Memory B cell (primary cell): ENCODE data around the gene TADA1.
A peak's percentile ranks its signal among the peaks of the same experiment; 100 is the strongest.
"Not testable (repeated sequence)": the region's sequence is repeated elsewhere in the genome, so short reads cannot be mapped to it uniquely, and the experiment has no call there.

ENCODE experiments used
- ATAC-seq: fragments of 150-1000 bp; cut with Tn5 transposase; 2 replicates; pipeline ENCODE4 v1.10.0; 2021; ENCODE audit warnings: low read depth, mild to moderate bottlenecking, moderate library complexity
- DNase-seq, 2 donors: peaks; one replicate each; pipeline ENCODE4 v3.0.0; 2022; ENCODE audit warnings: low spot score in 2 of 2
- H3K27ac Mint-ChIP-seq: one replicate; pipeline ENCODE4 v1.8.0; 2022; ENCODE audit warnings: mild to moderate bottlenecking, moderate library complexity, mixed read lengths
- H3K27me3 Mint-ChIP-seq: one replicate; pipeline ENCODE4 v1.8.0; 2022; ENCODE audit warnings: mixed read lengths
- H3K36me3 Mint-ChIP-seq: one replicate; pipeline ENCODE4 v1.8.0; 2022; ENCODE audit warnings: mild to moderate bottlenecking, mixed read lengths
- H3K4me1 Mint-ChIP-seq: one replicate; pipeline ENCODE4 v1.8.0; 2022; ENCODE audit warnings: mixed read lengths
- H3K4me3 Mint-ChIP-seq: one replicate; pipeline ENCODE4 v1.8.0; 2022; ENCODE audit warnings: mild to moderate bottlenecking, moderate library complexity, mixed read lengths
- H3K9me3 Mint-ChIP-seq: one replicate; pipeline ENCODE4 v1.8.0; 2022; ENCODE audit warnings: mixed read lengths

TADA1 gene

GRCh38 chr1:166848193-166848592 is 27.9 kb downstream of the TADA1 start:
- peaks cover 21% of the 10 kb centered on the region for H3K4me1 Mint-ChIP-seq
- DNase-seq (no peak), ATAC-seq (no peak)

GRCh38 chr1:166844791-166845190 is 31.3 kb downstream of the TADA1 start:
- H3K4me1 Mint-ChIP-seq, result peaks cover 35% of the 10 kb centered on the region
- H3K4me3 Mint-ChIP-seq, result no peak overlapping the region
- H3K27me3 Mint-ChIP-seq, result no peaks in the 10 kb centered on the region
- peaks cover 38% of the 10 kb centered on the region for H3K36me3 Mint-ChIP-seq
- ATAC-seq (no peak), DNase-seq (no peak)
- H3K27ac Mint-ChIP-seq, result peak overlapping the region; percentile 32
- no peaks in the 10 kb centered on the region for H3K9me3 Mint-ChIP-seq

More at GRCh38 chr1:166848193-166848592, 27.9 kb downstream of the TADA1 start:
- no peak overlapping the region for H3K4me3 Mint-ChIP-seq
- H3K27ac Mint-ChIP-seq, result no peak overlapping the region
- H3K27me3 Mint-ChIP-seq, result no peaks in the 10 kb centered on the region
- H3K9me3 Mint-ChIP-seq, result no peaks in the 10 kb centered on the region
- peaks cover 40% of the 10 kb centered on the region for H3K36me3 Mint-ChIP-seq

- H3K36me3 Mint-ChIP-seq, result peaks cover 34% of the 10 kb centered on the region
- no peaks in the 10 kb centered on the region for H3K9me3 Mint-ChIP-seq
- no peak overlapping the region for H3K4me3 Mint-ChIP-seq
- peaks cover 35% of the 10 kb centered on the region for H3K4me1 Mint-ChIP-seq
- H3K27ac Mint-ChIP-seq, result peak overlapping the region; percentile 29
- DNase-seq, result no peak
- no peaks in the 10 kb centered on the region for H3K27me3 Mint-ChIP-seq
- ATAC-seq, result no peak
Measured at GRCh38 chr1:166843769-166844596, 32.1 kb downstream of the TADA1 start.

GRCh38 chr1:166843322-166843721 is 32.7 kb downstream of the TADA1 start:
- no peak overlapping the region for H3K27ac Mint-ChIP-seq
- DNase-seq (no peak), ATAC-seq (no peak)
- H3K27me3 Mint-ChIP-seq, result no peaks in the 10 kb centered on the region
- H3K9me3 Mint-ChIP-seq, result no peaks in the 10 kb centered on the region
- peaks cover 31% of the 10 kb centered on the region for H3K36me3 Mint-ChIP-seq
- no peak overlapping the region for H3K4me3 Mint-ChIP-seq
- H3K4me1 Mint-ChIP-seq, result peaks cover 41% of the 10 kb centered on the region

- peaks cover 32% of the 10 kb centered on the region for H3K4me1 Mint-ChIP-seq
- peak overlapping the region; percentile 67 for H3K27ac Mint-ChIP-seq
- no peaks in the 10 kb centered on the region for H3K27me3 Mint-ChIP-seq
- H3K9me3 Mint-ChIP-seq, result no peaks in the 10 kb centered on the region
- H3K4me3 Mint-ChIP-seq, result peak overlapping the region; percentile 82
- H3K36me3 Mint-ChIP-seq, result peaks cover 23% of the 10 kb centered on the region
- DNase-seq (no peak), ATAC-seq (no peak)
Measured at GRCh38 chr1:166840309-166841274, 35.5 kb downstream of the TADA1 start.

GRCh38 chr1:166839600-166840308 is 36.3 kb downstream of the TADA1 start:
- no peaks in the 10 kb centered on the region for H3K27me3 Mint-ChIP-seq

GRCh38 chr1:166838766-166839599 is 37.1 kb downstream of the TADA1 start, which contains the start of gene POGK:
TSS of gene POGK (plus strand) at chr1:166839475. CDS start at chr1:166840957, 1,482 bp downstream.
- Mint-ChIP-seq H3K36me3 (peaks cover 16% of the 10 kb centered on the region), H3K27me3 (no peaks in the 10 kb centered on the region), H3K4me1 (peaks cover 27% of the 10 kb centered on the region), H3K27ac (peak within 1 kb of the TSS; percentile 84), H3K4me3 (peak within 1 kb of the TSS; percentile 91), H3K9me3 (no peaks in the 10 kb centered on the region)
- DNase-seq, result peak; percentile 61 to 70
- ATAC-seq, result peak; percentile 87

More at GRCh38 chr1:166839600-166840308, 36.3 kb downstream of the TADA1 start:
- DNase-seq (peak; percentile 30 to 48), ATAC-seq (peak; percentile 62)
- Mint-ChIP-seq H3K27ac (peak overlapping the region; percentile 84), H3K9me3 (no peaks in the 10 kb centered on the region), H3K36me3 (peaks cover 22% of the 10 kb centered on the region), H3K4me1 (peaks cover 31% of the 10 kb centered on the region), H3K4me3 (peak overlapping the region; percentile 82)

- H3K36me3 Mint-ChIP-seq, result peaks cover 8% of the 10 kb centered on the region
- H3K27me3 Mint-ChIP-seq, result peaks cover 5% of the 10 kb centered on the region
- H3K4me3 Mint-ChIP-seq, result no peak overlapping the region
- H3K9me3 Mint-ChIP-seq, result peaks cover 1% of the 10 kb centered on the region
- peaks cover 21% of the 10 kb centered on the region for H3K4me1 Mint-ChIP-seq
- ATAC-seq, result no peak
- H3K27ac Mint-ChIP-seq, result no peak overlapping the region
- DNase-seq, result no peak
Measured at GRCh38 chr1:166836733-166837132, 39.3 kb downstream of the TADA1 start.

GRCh38 chr1:166829762-166830161 is 46.3 kb downstream of the TADA1 start:
- ATAC-seq, H3K4me3 Mint-ChIP-seq: not testable (repeated sequence)
- peaks cover 13% of the 10 kb centered on the region for H3K36me3 Mint-ChIP-seq

GRCh38 chr1:166827426-166827825 is 48.6 kb downstream of the TADA1 start:
- DNase-seq (no peak), ATAC-seq (no peak)
- Mint-ChIP-seq H3K9me3 (peaks cover 10% of the 10 kb centered on the region), H3K36me3 (peaks cover 13% of the 10 kb centered on the region), H3K27ac (no peak overlapping the region), H3K4me3 (no peak overlapping the region), H3K4me1 (no peaks in the 10 kb centered on the region), H3K27me3 (peaks cover 15% of the 10 kb centered on the region)

More at GRCh38 chr1:166829762-166830161, 46.3 kb downstream of the TADA1 start:
- H3K4me1 Mint-ChIP-seq, H3K27ac Mint-ChIP-seq, DNase-seq: not testable (repeated sequence)
- Mint-ChIP-seq H3K9me3 (peaks cover 10% of the 10 kb centered on the region), H3K27me3 (peaks cover 14% of the 10 kb centered on the region)

GRCh38 chr1:166822385-166822784 is 53.7 kb downstream of the TADA1 start:
- Mint-ChIP-seq H3K27me3 (peaks cover 13% of the 10 kb centered on the region), H3K27ac (no peak overlapping the region), H3K4me1 (no peaks in the 10 kb centered on the region), H3K9me3 (peaks cover 16% of the 10 kb centered on the region), H3K4me3 (no peak overlapping the region), H3K36me3 (peaks cover 5% of the 10 kb centered on the region)
- ATAC-seq (no peak), DNase-seq (no peak)

GRCh38 chr1:166819974-166820373 is 56.1 kb downstream of the TADA1 start:
- Mint-ChIP-seq H3K4me1 (no peaks in the 10 kb centered on the region), H3K36me3 (peaks cover 3% of the 10 kb centered on the region), H3K9me3 (peaks cover 11% of the 10 kb centered on the region), H3K4me3 (no peak overlapping the region), H3K27ac (no peak overlapping the region), H3K27me3 (peaks cover 10% of the 10 kb centered on the region)
- ATAC-seq (no peak), DNase-seq (no peak)

GRCh38 chr1:166814611-166815010 is 61.5 kb downstream of the TADA1 start:
- Mint-ChIP-seq H3K27me3 (peaks cover 13% of the 10 kb centered on the region), H3K4me3 (no peak overlapping the region), H3K9me3 (peaks cover 3% of the 10 kb centered on the region), H3K27ac (no peak overlapping the region), H3K4me1 (no peaks in the 10 kb centered on the region), H3K36me3 (no peaks in the 10 kb centered on the region)
- DNase-seq, result no peak
- ATAC-seq, result no peak
